Stimulated activated CD4-positive, alpha-beta T cell treated with anti-CD3 and anti-CD28 coated beads, TNF-alpha, amount 100 ng/mL, for 24 hours (primary cell): ENCODE data around the gene GZMA.
A peak's percentile ranks its signal among the peaks of the same experiment; 100 is the strongest.
"Not testable (repeated sequence)": the region's sequence is repeated elsewhere in the genome, so short reads cannot be mapped to it uniquely, and the experiment has no call there.

Source experiments
- DNase-seq, 3 experiments: peaks; one replicate each; pipeline ENCODE4 v3.0.0-alpha.2; 2020; ENCODE audit warnings: low read depth in 3 of 3

The GZMA gene

DNA sequence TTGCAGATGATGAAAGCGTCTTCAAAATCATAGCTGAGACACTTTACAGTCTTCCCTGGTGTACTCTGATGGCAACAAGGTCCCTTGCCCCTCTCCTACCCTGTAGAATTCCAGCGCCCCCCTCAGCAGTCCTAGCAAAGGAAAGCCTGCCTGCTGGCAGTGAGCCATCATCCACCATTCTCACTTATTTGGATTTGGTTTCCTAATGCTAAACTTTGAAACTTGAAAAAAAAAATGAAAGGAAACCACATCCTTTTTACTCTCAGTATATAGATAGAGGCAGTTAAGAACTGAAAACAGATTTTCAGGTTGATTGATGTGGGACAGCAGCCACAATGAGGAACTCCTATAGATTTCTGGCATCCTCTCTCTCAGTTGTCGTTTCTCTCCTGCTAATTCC, at the start of gene GZMA:
Gene GZMA (plus strand): TSS at position 299 of the 400 bp plus-strand sequence. CDS start 37 bp downstream, at position 336.
- no peak for DNase-seq

DNA sequence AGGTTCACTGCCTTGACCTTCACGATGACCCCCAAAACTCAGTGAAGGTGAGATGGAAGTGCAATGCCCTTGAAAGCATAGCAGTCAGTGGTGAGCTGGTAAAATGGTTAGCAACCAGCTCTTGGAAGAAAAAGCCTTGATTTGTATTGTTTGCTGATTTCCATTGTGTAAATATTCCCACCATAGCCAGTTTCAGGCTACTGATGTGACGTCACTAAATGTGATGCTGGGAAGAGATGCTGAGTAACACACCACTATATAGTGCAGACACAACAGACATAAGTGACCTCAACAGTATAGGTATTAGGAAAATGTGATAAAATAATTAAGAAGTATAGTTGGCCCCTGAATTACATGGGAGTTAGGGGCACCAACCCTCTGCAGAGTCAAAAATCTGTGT, 47.3 kb upstream of the GZMA start:
- no peak for DNase-seq

DNA sequence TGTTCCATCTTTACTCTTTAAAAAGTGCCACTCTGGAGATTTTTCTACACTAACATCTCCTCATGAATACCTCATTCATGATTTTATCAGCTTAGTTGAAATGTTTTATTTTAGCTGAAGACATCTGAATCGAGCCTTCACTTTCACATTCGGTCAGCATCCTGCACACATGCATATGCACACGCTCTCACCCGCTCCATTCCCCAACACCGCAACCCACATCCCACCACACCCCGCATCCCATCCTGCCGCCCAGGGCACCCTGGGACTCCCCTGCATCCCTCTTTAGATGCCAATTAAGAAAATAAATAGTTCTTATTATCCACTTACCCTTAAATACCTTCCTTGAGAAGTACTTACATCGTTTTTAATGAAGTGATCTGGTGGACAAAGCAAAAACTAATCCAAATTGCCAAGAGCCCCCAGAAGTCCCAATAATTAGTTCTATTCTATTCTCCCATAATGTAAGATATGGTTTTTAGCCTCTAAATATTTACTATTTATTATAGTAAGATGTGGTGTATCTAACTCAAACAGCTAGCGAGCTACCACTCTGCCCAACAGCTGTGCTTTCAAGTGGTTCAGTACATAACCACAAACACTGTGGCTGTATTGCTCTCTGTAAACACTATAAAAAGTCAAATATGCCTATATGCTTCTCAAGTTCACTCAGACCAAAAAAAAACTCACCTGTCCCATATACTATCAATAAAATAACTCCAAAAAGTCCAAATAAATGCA, 40.2 kb upstream of the GZMA start:
- peak in 1 of 3 experiments; percentile 64 for DNase-seq

DNA sequence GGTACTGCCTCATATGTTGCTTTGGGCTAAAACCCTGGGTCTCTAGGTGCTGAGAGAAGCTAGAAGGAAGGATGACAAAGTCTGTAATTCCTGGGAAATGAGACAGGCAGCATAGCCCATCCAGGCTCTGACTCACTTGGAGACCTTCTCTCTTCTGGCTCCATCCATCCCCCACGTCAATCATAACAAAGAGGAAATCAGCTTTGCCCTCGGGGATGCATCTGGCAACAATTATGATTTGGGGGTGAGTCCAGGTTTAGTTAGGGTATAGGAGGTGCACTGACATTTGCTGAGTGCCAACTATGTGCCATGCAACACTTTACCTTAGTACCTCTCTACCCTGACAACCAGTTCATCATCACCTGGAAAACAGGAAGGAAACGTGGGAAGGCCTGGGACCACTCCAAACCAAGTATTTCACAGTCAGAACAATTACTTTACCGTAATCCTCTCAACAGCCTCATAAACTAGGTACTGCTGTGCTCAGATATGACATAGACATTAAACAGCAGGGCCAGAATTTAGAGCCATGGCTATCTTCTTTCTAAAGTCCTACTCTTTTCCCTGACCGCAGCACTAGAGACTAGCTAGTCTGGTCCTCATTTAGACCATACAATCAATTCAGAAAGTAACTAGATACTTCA, 39.1 kb upstream of the GZMA start:
- no peak for DNase-seq

DNA sequence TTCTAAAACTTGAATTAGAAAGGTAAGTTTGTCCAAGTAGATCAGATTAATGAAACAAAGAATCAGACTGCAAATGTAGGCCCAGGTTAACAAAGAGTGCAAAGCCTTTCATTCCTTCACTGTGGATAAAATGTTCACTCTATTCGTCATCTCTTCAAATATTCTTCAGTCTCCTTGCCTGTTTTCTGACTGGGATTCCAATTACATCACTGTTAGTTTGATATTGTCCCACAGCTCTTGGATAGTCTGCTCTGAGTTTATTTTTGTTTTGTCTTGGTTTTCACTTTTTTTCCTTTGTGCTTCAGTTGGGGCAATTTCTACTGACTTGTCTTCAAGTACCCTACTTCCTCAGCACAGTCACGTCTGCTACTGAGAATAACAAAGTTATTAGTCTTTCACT, 38.5 kb upstream of the GZMA start:
- DNase-seq: no peak

DNA sequence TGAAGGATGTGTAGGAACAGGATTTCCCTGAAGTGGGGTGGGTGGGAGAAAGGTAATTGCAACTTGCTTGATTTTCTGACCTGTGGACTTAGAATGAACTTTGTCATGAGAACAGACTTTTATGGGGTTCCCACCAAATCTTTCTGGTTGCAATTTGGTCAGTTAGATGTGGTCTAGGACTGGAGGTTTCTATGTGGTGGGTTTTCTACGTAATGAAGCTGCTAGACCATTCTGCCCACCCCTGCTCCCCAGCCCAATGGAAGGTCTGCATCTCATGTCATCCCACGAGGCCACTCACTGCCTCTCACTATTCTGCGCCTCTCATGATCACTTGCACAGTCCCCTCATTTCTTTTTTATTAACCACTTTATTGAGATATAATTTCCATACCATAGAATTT, 37.9 kb upstream of the GZMA start:
- no peak for DNase-seq

DNA sequence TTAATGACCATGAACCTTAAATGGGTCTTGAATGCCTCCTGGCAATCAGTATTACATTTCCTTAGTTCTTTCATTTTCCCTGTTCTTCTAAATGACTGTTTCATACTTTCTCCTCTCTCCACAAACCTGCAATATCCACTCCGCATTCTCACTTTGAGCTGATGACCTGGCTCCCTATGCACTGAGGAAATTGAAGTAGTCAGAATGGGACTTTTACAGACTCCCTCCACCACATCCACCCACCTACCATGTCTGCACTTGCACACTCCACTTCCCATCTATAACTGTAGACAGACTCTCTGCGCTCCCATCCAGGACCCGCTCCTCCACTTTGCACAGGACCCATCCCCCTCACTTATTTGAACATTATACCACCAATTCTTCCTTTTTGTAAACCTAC, 36.2 kb upstream of the GZMA start:
- no peak for DNase-seq

DNA sequence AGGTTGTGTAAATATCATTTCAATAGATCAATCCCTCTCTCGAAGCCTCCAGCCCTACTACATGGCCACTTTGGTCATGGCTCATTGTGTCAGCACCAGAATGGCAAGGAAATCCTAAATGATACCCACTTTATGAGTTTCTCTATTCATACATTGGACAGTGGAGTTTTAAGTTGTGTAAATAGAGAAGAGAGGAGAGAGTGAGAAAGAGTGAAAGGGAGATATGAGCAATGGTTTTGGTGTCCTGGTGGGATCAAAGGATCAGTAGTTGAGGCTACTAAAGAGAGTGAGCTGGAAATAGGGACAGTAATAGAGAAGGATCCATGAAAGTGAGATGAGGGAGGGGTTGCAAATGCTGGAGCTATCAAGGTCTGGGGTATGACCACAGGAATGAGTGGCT, 31.5 kb upstream of the GZMA start:
- DNase-seq: no peak

DNA sequence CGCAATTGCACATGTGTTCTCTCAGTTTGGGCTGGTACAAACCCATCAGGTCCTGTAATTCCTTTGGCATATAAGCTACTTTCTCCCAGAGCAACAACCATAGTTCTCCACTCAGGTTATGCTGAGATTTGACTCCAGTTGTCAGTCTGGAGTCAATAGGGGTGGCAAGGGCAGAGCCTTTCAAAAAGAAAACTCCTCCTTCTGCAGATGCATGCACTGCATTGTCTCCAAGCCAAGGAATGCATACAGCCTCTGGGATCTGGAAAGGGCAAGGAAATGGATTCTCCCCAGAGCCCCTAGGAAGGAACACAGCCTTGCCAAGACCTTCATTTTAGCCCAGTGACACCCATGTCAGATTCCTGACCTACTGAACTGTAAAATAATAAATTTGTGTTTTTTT, 31.0 kb upstream of the GZMA start:
- DNase-seq: no peak

DNA sequence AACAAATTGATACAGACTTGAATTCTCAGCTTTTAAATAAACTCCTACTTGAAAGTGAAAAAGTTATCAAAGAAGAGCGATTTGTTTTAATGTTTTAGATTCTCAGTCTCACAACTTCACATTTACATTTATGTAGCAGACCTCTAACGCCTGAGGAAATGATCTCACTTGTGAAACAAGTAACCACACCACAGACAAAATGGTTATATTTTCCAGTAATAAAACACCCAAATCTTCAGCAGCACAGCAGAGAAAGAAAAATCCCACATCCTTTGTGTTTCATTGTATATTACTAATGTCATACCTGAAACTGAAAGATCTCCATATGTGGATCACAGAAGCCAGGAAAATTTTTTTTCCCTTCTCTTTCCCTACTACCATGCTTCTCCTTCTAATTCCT, 29.8 kb upstream of the GZMA start:
- DNase-seq: no peak

DNA sequence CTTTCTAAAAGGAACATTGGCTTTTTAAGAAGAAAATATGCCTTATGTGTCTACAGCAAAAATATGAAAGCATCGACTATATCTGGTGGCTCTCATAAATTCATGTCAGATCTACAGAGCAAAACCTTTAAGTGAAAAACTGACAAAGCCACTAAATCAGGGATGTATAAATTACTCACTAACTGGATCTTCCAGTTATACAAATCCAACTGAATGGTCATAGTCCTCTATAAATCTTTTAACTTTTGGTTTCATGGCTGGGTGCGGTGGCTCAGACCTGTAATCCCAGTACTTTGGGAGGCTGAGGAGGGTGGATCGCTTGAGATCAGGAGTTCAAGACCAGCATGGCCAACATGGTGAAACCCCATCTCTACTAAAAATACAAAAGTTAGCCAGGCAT, 29.2 kb upstream of the GZMA start:
- DNase-seq: no peak

DNA sequence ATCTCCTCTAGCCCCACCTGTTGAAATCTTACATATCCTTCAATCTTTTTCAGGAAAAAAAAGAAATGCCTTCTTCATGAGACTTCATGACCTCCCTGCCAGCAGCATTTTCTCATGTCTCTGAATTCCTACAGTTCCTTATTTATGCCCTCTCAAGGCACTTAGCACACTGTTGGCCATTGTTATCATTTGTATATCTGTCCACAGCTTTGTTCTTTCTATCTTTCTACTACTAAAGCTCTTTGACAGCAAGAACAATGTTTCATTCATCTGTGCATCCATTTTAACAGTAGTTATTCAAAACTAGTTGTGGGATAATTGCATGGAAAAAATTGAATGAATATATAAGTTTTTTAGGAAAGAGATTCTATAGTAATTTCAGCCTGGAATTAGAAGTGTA, 20.9 kb upstream of the GZMA start:
- DNase-seq: no peak

DNA sequence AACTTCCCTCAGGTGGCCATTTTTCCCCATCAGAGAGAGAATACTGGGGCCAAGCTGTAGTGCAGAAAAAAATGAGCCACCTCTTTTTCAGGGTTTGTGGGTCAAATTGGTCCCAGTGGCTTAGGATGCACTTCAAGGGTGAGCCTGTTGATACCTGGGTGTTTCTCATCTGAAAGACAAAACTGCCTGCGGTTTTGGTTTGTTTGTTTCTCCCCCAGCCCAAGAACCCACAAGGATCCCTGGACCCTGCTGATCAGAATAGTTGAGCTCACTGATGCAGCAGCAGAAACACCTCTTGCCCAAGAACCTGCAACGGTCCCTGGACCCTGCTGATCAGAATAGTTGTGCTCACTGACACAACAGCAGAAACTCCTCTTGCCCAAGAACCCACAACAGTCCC, 13.1 kb upstream of the GZMA start:
- DNase-seq: not testable (repeated sequence)

DNA sequence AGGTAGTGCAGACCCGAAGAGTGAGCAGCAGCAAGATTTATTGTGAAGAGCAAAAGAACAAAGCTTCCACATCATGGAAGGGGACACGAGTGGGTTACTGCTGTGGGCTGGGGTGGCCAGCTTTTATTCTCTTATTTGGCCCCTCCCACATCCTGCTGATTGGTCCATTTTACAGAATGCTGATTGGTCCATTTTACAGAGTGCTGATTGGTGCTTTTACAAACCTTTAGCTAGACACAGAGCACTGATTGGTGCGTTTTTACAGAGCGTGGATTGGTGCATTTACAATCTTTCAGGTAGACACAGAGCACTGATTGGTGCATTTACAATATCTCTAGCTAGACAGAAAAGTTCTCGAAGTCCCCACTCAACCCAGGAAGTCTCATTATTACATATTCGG, 11.4 kb upstream of the GZMA start:
- not testable (repeated sequence) for DNase-seq

DNA sequence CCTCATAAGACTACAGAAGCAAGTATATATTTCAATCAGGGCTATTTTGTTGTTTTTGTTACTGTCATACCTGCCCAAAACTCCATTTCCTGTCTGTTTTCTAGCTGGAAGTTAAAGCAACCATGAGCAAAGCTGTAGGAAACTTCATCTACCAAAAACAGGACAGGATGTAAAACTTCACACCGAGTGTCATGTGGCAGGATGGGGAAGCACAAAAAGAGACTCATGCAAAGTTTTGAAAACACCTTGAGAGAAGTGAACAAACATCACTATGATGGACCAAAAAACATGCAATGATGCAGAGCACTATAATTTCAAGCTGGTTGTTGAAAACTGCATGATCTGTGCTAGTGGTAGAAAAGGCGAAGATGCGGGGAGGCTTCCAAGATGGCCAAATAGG, 6.3 kb upstream of the GZMA start:
- no peak for DNase-seq

DNA sequence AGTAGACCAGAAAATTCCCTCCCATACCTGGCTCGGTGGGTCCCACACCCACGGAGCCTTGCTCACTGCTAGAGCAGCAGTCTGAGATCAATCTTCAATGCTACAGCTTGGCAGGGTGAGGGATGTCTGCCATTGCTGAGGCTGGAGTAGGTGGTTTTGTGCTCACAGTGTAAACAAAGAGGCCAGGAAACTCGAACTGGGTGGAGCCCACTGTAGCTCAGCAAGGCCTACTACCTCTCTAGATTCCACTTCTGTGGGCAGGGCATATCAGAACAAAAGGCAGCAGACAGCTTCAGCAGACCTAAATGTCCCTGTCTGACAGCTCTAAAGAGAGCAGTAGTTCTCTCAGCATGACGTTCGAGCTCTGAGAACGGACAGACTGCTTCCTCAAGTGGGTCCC, 5.6 kb upstream of the GZMA start:
- no peak for DNase-seq

DNA sequence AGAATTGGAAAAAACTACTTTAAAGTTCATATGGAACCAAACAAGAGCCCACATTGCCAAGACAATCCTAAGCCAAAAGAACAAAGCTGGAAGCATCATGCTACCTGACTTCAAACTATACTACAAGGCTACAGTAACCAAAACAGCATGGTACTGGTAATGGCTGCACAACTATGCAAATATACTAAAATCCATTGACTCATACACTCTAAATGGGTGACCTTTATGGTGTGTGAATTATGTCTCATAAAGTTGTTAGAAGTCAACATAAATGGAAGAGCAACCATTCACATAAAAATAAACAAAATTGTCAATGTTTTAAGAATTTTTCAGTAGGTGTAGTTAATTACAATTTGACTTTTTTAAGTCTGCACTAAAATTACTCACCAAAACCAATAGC, 1.3 kb upstream of the GZMA start:
- DNase-seq: not testable (repeated sequence)

DNA sequence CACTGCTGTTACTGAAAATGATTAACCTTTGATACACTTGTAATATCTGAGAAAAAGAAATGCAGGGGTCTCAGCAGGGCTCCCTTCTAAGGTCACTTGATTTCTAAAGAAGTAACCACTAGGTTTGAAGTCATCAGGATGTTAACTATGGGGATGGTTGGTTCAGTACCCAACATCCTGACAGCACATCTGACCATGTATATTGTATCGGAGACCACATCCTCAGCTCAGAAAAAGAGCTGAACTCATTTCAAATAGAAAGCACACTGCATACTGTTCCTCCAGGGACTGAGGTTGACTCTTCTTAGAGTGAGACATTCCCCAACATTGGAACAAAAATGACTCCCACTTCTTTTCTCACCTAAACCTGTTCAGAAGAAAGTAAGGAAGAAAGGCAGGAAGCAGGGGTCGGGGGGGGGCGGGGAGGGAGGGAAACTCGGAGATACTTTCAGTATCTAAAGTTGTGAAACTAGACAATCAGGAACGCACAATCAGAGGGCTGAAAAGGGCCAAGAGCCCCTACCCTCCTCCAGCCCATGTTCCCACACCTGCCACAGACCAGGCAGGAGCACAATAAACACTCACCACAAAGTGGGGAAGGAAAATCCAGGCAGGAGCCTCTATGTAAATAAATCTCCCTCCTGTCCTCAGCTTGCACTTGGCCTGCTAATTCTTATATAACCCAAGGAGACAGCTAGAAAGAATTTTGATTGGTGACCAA, 730 bp upstream of the GZMA start:
- no peak for DNase-seq

DNA sequence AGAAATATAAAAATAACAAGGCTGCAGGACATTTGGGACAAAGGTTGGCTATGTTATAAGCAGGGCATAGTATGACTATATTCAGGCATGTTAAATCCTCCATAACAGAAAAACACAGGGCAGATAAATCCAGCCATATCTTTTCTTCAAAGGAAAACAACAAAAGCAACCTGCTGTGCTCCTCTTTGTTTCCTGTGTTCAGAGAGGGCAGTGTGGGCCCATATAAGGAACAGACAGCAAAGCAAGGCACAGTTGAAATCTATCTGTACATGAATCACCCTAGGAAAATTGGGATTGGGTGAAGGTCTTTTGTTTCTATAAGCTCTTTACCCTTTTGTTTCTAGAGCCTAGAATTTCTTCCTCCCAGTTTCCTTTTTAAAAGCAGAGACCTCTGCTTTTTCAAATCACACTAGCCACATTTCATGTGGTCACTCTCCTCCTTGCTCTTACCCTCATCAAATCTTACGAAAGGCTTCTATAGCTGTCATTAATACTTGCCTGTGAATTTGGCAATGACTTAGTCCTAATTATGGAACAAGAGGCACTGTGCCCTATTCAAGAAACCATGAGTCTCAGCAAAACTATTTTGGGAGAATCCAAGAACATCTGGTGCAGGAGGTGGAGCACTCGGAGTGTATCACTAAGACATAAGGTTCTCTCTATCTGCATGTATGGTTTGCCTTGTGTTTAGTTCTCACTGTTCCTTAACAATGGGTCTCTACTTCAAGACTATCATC, 1.8 kb downstream of the GZMA start:
- no peak for DNase-seq

DNA sequence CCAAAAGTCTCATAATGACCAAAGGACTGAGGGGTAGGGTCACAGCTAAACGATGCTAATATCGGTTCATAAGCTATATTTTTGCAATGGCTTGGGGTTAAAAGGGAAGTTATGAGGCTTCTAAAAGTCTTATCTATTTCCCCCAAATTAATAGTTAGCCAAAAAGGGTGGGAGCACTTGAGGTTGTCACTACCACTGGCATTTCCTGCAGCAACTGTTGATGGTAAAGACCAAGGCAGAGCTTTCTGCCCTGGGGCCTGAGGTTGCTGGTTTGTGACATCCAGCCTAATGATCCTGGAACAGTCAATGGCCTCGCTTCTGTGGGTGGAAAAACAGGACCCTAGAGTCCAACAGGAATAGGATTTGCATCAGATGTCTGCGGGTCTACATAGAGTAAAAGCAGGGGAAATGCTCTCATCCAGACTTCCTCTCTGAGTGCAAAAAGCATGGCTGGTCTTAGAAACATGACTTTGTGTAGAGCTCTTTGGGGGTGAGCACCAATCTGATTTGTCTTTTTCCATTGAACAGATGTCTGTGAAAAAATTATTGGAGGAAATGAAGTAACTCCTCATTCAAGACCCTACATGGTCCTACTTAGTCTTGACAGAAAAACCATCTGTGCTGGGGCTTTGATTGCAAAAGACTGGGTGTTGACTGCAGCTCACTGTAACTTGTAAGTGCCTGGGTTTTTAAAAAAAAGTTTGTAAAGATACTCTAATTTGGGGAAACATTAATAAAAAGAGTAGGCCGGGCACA, 2.7 kb downstream of the GZMA start:
- DNase-seq: no peak

DNA sequence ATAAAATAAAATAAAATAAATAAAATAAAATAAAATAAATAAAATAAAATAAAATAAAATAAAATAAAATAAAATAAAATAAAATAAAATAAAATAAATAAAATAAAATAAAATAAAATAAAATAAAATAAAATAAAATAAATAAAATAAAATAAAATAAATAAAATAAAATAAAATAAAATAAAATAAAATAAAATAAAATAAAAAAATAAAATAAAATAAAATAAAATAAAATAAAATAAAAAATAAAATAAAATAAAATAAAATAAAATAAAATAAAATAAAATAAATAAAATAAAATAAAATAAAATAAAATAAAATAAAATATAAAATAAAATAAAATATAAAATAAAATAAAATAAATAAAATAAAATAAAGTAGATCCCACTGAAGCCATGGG, 3.5 kb downstream of the GZMA start:
- not testable (repeated sequence) for DNase-seq

DNA sequence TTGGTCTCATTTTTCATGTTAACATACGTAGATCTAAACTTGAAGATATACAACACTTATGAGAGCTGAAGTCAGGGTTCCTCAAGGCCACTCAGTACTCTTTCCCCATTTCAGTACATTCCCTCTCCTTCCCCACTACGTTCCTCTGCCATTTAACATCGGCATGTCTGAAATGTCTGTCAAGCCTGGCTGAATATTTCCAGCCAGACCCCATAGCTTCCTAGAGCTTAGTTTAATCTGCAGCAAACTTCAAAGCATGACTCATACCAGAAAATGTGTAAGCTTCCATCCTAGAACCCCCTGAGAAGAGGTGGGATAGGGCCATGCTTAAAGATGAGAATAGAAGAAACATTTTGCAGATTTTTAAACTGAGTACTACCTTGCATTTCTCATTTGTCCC, 6.2 kb downstream of the GZMA start:
- DNase-seq: no peak
